ENCODE data around the gene GALNT6. TPM values are rescaled to one million over a fixed set of nuclear protein-coding genes. Genes with fewer than 3 reads are reported as not detected.

Gene GALNT6, protein sequence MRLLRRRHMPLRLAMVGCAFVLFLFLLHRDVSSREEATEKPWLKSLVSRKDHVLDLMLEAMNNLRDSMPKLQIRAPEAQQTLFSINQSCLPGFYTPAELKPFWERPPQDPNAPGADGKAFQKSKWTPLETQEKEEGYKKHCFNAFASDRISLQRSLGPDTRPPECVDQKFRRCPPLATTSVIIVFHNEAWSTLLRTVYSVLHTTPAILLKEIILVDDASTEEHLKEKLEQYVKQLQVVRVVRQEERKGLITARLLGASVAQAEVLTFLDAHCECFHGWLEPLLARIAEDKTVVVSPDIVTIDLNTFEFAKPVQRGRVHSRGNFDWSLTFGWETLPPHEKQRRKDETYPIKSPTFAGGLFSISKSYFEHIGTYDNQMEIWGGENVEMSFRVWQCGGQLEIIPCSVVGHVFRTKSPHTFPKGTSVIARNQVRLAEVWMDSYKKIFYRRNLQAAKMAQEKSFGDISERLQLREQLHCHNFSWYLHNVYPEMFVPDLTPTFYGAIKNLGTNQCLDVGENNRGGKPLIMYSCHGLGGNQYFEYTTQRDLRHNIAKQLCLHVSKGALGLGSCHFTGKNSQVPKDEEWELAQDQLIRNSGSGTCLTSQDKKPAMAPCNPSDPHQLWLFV
- total RNA-seq (2021), result 9.8 and 11.0 TPM in 2 replicates
- long read RNA-seq, full-length matches to known transcripts, result 4 of 73 reads
- long read RNA-seq, partial matches to known transcripts, result 9 of 73 reads
- long read RNA-seq, other reads (novel, unspliced or antisense), result 60 of 73 reads

DNA sequence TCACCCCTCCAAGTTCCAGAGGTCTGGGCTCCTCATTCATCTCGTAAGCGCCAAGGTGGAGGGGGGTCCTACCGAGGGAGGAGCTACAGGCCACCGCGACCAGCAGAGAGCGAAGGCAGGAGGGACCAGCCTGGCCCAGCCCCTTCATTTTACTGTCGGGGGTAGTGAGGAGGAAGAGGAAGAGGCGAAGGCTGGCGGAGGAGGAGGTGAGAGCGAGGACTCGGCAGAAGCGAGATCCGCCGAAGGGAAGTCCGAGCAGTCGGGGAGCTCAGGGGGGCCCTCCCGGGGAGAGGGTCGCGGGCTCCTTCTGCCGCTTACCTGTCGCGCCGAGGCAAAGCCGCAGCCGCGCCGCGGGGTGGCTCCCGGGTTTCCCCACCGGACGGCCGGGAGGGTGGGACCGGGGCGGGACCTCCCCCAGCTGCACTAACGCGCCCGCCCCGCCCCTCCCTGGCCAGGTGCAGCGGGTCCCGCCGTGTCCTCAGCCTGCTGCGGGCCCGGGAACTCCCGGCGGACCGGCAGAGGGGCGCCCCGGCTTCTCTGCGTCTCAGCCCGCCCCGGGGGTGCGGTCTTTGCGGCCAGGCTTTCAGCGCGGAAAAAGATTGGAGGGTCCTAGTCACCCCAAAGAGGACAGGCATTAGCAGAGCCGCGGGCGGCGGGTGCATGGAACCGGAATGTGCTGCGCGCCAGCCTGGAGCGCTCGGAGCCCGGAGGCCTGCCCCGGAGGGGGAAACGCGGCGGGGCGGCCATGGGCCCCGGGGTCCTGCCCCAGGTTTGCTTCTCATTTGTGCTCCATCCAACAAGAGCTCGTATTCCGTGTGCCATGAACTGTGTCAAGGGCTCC is at the start of gene GALNT6:
GALNT6 (minus strand) TSS at position 124 of the 841 bp plus-strand sequence. CDS start 11,625 bp downstream, outside the sequence.
- Mint-ChIP-seq H3K36me3 (ENCODE audit: insufficient read depth in 1 of 3, low read depth in 3 of 3) (peaks cover 3 to 14% (median 9%) of the 10 kb centered on the region in 3 experiments; a peak in 6 of 7 replicates), H3K4me3 (peak within 1 kb of the TSS; percentile 90 to 95), H3K4me1 (peaks cover 41 to 50% of the 10 kb centered on the region in 2 experiments), H3K27me3 (ENCODE audit: low read depth) (no peaks in the 10 kb centered on the region; the same call in 1 of the 2 replicates), H3K27ac (peak within 1 kb of the TSS; percentile 86 to 95 (median 94)), H3K9me3 (no peaks in the 10 kb centered on the region)
- no peak within 1 kb of the TSS for H2BK12ac ChIP-seq (ENCODE audit: insufficient read length, low read depth, low read length)
- no peak within 1 kb of the TSS for H2AFZ ChIP-seq (ENCODE audit: low read length)
- peaks cover 10% of the 10 kb centered on the region for H3K23me2 ChIP-seq (ENCODE audit: insufficient read length, low read depth, low read length, poor library complexity, severe bottlenecking)
- H3T11ph ChIP-seq (ENCODE audit: low read length), result no peak within 1 kb of the TSS
- H3K56ac ChIP-seq (ENCODE audit: insufficient read length, low read depth, low read length), result no peak within 1 kb of the TSS
- H3K4ac ChIP-seq (ENCODE audit: low read depth, low read length), result no peak within 1 kb of the TSS
- H3K9ac ChIP-seq (ENCODE audit: extremely low read depth, insufficient read length, low read length), result peak within 1 kb of the TSS; percentile 71
- no peak within 1 kb of the TSS for H3K23ac ChIP-seq (ENCODE audit: insufficient read length, low read depth, low read length)
- no peak within 1 kb of the TSS; the same call in 1 of the 2 replicates for H2BK15ac ChIP-seq (ENCODE audit: low read depth, low read length)
- WGBS (ENCODE audit: extremely low coverage, insufficient read length, low lambda C conversion rate), result no CpG with 5 or more reads among the region's 73 CpGs
- H4K91ac ChIP-seq (ENCODE audit: insufficient read length, low read depth, low read length), result no peak within 1 kb of the TSS
- H4K5ac ChIP-seq (ENCODE audit: insufficient read length, low read depth, low read length), result no peak within 1 kb of the TSS
- H2BK20ac ChIP-seq (ENCODE audit: low read depth, low read length, poor library complexity, severe bottlenecking), result no peak within 1 kb of the TSS
- no peaks in the 10 kb centered on the region for H3K79me1 ChIP-seq (ENCODE audit: insufficient read depth, low read depth, low read length, poor library complexity, severe bottlenecking)
- TF ChIP-seq, protein P1, sequence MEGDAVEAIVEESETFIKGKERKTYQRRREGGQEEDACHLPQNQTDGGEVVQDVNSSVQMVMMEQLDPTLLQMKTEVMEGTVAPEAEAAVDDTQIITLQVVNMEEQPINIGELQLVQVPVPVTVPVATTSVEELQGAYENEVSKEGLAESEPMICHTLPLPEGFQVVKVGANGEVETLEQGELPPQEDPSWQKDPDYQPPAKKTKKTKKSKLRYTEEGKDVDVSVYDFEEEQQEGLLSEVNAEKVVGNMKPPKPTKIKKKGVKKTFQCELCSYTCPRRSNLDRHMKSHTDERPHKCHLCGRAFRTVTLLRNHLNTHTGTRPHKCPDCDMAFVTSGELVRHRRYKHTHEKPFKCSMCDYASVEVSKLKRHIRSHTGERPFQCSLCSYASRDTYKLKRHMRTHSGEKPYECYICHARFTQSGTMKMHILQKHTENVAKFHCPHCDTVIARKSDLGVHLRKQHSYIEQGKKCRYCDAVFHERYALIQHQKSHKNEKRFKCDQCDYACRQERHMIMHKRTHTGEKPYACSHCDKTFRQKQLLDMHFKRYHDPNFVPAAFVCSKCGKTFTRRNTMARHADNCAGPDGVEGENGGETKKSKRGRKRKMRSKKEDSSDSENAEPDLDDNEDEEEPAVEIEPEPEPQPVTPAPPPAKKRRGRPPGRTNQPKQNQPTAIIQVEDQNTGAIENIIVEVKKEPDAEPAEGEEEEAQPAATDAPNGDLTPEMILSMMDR (conservative IDR thresholded peaks at IDR 0.05), result no peak
- H3K9me3 ChIP-seq (ENCODE audit: control insufficient read depth, low read depth, low read length), result no peaks in the 10 kb centered on the region
- peak within 1 kb of the TSS; percentile 79 for H3K4me2 ChIP-seq (ENCODE audit: insufficient read depth, insufficient read length, low read length)
- H2BK120ac ChIP-seq (ENCODE audit: low read depth, low read length, poor library complexity, severe bottlenecking), result no peak within 1 kb of the TSS
- H3K14ac ChIP-seq (ENCODE audit: insufficient read depth, low read length), result peak within 1 kb of the TSS; percentile 84
- no peaks in the 10 kb centered on the region for H3K79me2 ChIP-seq (ENCODE audit: insufficient read depth, low read length)
- H3K27ac ChIP-seq (ENCODE audit: insufficient read length, low read depth, low read length), result no peak within 1 kb of the TSS
- H2AK5ac ChIP-seq (ENCODE audit: insufficient read length, low read length), result no peak within 1 kb of the TSS
- peak; percentile 92 for DNase-seq
- no peaks in the 10 kb centered on the region for H3K27me3 ChIP-seq (ENCODE audit: insufficient read depth, low read length)
- peak within 1 kb of the TSS; percentile 58 for H3K18ac ChIP-seq (ENCODE audit: insufficient read length, low read depth, low read length)
- H4K8ac ChIP-seq (replicated peaks; ENCODE audit: insufficient read length, low read depth, low read length), result no peak within 1 kb of the TSS
- no peaks in the 10 kb centered on the region for H4K20me1 ChIP-seq (ENCODE audit: control insufficient read depth, insufficient read depth, insufficient read length)
- peaks cover 7% of the 10 kb centered on the region; the same call in 1 of the 2 replicates for H3K4me1 ChIP-seq (ENCODE audit: insufficient read depth, low read length)
- H2BK5ac ChIP-seq (ENCODE audit: insufficient read length, low read length), result no peak within 1 kb of the TSS

Measured in H9 (cell line).